Stimulated activated CD8-positive, alpha-beta memory T cell treated with anti-CD3 and anti-CD28 coated beads, Interleukin-12 subunit alpha, Interleukin-12 subunit beta, amount 100 ng/mL, for 24 hours (primary cell): ENCODE results near the gene GABRG3.

Source experiments
- DNase-seq: peaks from one replicate; pipeline ENCODE4 v3.0.0-alpha.2; 2020; ENCODE audit errors: extremely low read depth

The GABRG3 gene

GRCh38 chr15:26970712-26971210, at the start of gene GABRG3:
GABRG3 (plus strand) TSS chr15:26971181.
- DNase-seq = no peak

GRCh38 chr15:26921433-26921832, 49.5 kb upstream of the GABRG3 start:
- DNase-seq = no peak

GRCh38 chr15:26926081-26926480, 44.9 kb upstream of the GABRG3 start:
- DNase-seq = no peak

GRCh38 chr15:26928051-26928450, 42.9 kb upstream of the GABRG3 start:
- DNase-seq = no peak

GRCh38 chr15:26929588-26929987, 41.4 kb upstream of the GABRG3 start:
- DNase-seq = no peak

GRCh38 chr15:26934848-26935247, 36.1 kb upstream of the GABRG3 start:
- no peak for DNase-seq

- DNase-seq = no peak
These were observed 35.7 kb upstream of the GABRG3 start for GRCh38 chr15:26935322-26935721.

- no peak for DNase-seq
These were observed 34.5 kb upstream of the GABRG3 start for GRCh38 chr15:26936502-26936901.

- DNase-seq = no peak
These were observed 33.8 kb upstream of the GABRG3 start for GRCh38 chr15:26937134-26937533.

- DNase-seq = no peak
These were observed 31.6 kb upstream of the GABRG3 start for GRCh38 chr15:26939398-26939797.

GRCh38 chr15:26941489-26941888, 29.5 kb upstream of the GABRG3 start:
- DNase-seq = no peak

GRCh38 chr15:26943866-26944265, 27.1 kb upstream of the GABRG3 start:
- DNase-seq = no peak

GRCh38 chr15:26945046-26945445, 25.9 kb upstream of the GABRG3 start:
- DNase-seq = no peak

- no peak for DNase-seq
These were observed 21.0 kb upstream of the GABRG3 start for GRCh38 chr15:26950001-26950400.

GRCh38 chr15:26954403-26954802, 16.6 kb upstream of the GABRG3 start:
- no peak for DNase-seq

- no peak for DNase-seq
These were observed 3.2 kb upstream of the GABRG3 start for GRCh38 chr15:26967719-26968269.

GRCh38 chr15:26968806-26969205, 2.2 kb upstream of the GABRG3 start:
- DNase-seq = no peak

GRCh38 chr15:26971271-26972018, 464 bp downstream of the GABRG3 start:
- DNase-seq = no peak

- no peak for DNase-seq
These were observed 1.7 kb downstream of the GABRG3 start for GRCh38 chr15:26972636-26973035.

- DNase-seq = no peak
These were observed 3.3 kb downstream of the GABRG3 start for GRCh38 chr15:26974120-26974780.

GRCh38 chr15:26981492-26981891, 10.5 kb downstream of the GABRG3 start:
- no peak for DNase-seq

- no peak for DNase-seq
These were observed 12.8 kb downstream of the GABRG3 start for GRCh38 chr15:26983822-26984221.

GRCh38 chr15:26985050-26985449, 14.1 kb downstream of the GABRG3 start:
- DNase-seq = no peak
